Calu3 (cell line): Measurements from ENCODE around the gene BPIFB2. TPM values are rescaled to one million over a fixed set of nuclear protein-coding genes. Genes with fewer than 3 reads are reported as not detected.

Experiments
- BruUV-seq: library from RNA; stranded (reverse); fragments of 400-500 nt; replicated peaks from 2 replicates; lab custom pipeline; 2021; lab: Mats Ljungman, UMichigan
- CTCF ChIA-PET: fragments of 300-600 bp; sonication (Branson Sonifier 250); formaldehyde crosslinking; loops from one replicate; lab custom pipeline; 2022; ENCODE audit warnings: antibody characterized with exemption; lab: Charles Lee
- DNase-seq: peaks from one replicate; pipeline ENCODE4 v3.0.0; 2022
- H3K27ac Mint-ChIP-seq: one replicate; pipeline ENCODE4 v1.8.0; 2022; ENCODE audit warnings: mixed read lengths; ENCODE audit not compliant: unreplicated experiment
- H3K27me3 Mint-ChIP-seq: one replicate; pipeline ENCODE4 v1.8.0; 2022; ENCODE audit warnings: mixed read lengths; ENCODE audit not compliant: unreplicated experiment
- H3K36me3 Mint-ChIP-seq: one replicate; pipeline ENCODE4 v1.8.0; 2022; ENCODE audit warnings: mild to moderate bottlenecking, moderate library complexity, mixed read lengths; ENCODE audit not compliant: insufficient read depth, unreplicated experiment
- H3K4me1 Mint-ChIP-seq: one replicate; pipeline ENCODE4 v1.8.0; 2022; ENCODE audit warnings: mild to moderate bottlenecking, low read depth, mixed read lengths; ENCODE audit not compliant: unreplicated experiment
- H3K4me3 Mint-ChIP-seq: one replicate; pipeline ENCODE4 v1.8.0; 2022; ENCODE audit warnings: mild to moderate bottlenecking, low read depth, moderate library complexity, mixed read lengths; ENCODE audit not compliant: unreplicated experiment
- H3K9me3 Mint-ChIP-seq: one replicate; pipeline ENCODE4 v1.8.0; 2022; ENCODE audit warnings: low read depth, mixed read lengths; ENCODE audit not compliant: unreplicated experiment
- intact Hi-C: fragments of 100-400 bp; cut with micrococcal nuclease; formaldehyde crosslinking; loops from one replicate; pipeline ENCODE4 v1.10.0; 2022; ENCODE audit not compliant: unreplicated experiment
- total RNA-seq: library from RNA; stranded (reverse); gene quantifications from 2 replicates; pipeline ENCODE4 v1.2.3, GENCODE V29; 2022
- TF ChIP-seq, protein P1 (sequence below): fragments of 200-600 bp; IDR thresholded peaks from one replicate; pipeline ENCODE4 v1.8.0; 2022; ENCODE audit warnings: antibody characterized with exemption; ENCODE audit not compliant: unreplicated experiment

The BPIFB2 gene
- total RNA-seq, 1 experiment from 2014 or later = not detected

- intact Hi-C loops = no loop called here
These were observed 40.4 kb upstream of the BPIFB2 start for GRCh38 chr20:32966881-32967781.

DNA sequence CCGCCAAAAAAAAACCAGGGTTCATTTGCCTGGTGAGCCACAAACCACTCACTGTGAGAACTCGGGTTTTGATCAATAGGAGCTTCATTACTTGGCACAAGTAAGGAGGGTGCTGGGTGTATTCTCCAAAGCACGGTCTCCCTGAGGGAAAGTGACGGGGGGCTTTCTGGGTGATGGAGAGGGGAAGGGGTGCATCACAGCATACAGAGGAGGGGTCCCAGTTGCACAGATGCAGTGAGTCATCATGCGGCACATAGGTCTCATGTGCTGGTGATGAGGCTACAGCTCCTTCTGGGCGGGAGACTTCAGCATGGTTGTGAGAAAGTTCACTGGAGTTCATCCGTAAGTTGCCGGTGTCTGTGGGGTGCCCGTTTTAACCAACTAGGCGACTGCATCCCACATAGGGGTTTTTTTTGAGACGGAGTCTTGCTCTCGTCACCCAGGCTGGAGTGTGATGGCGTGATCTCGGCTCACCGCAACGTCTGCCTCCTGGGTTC lies 39.5 kb upstream of the BPIFB2 start:
- Mint-ChIP-seq H3K27me3 (peaks cover 59% of the 10 kb centered on the region), H3K9me3 (no peaks in the 10 kb centered on the region), H3K36me3 (no peaks in the 10 kb centered on the region), H3K27ac (no peak overlapping the region), H3K4me1 (no peaks in the 10 kb centered on the region), H3K4me3 (no peak overlapping the region)
- TF ChIP-seq, protein P1, sequence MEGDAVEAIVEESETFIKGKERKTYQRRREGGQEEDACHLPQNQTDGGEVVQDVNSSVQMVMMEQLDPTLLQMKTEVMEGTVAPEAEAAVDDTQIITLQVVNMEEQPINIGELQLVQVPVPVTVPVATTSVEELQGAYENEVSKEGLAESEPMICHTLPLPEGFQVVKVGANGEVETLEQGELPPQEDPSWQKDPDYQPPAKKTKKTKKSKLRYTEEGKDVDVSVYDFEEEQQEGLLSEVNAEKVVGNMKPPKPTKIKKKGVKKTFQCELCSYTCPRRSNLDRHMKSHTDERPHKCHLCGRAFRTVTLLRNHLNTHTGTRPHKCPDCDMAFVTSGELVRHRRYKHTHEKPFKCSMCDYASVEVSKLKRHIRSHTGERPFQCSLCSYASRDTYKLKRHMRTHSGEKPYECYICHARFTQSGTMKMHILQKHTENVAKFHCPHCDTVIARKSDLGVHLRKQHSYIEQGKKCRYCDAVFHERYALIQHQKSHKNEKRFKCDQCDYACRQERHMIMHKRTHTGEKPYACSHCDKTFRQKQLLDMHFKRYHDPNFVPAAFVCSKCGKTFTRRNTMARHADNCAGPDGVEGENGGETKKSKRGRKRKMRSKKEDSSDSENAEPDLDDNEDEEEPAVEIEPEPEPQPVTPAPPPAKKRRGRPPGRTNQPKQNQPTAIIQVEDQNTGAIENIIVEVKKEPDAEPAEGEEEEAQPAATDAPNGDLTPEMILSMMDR = no peak
- intact Hi-C loops = no loop called here
- no peak for DNase-seq
- CTCF ChIA-PET = interaction anchor here (1.0 kb wide), 1 partner anchor 99 kb away, joined by 3 read pairs; no protein-coding TSS in a partner anchor
- BruUV-seq = no TSS peak

More at GRCh38 chr20:32966881-32967781, 40.4 kb upstream of the BPIFB2 start:
- Mint-ChIP-seq H3K4me1 (no peaks in the 10 kb centered on the region), H3K36me3 (no peaks in the 10 kb centered on the region), H3K27ac (no peak overlapping the region), H3K27me3 (peaks cover 68% of the 10 kb centered on the region), H3K9me3 (no peaks in the 10 kb centered on the region), H3K4me3 (no peak overlapping the region)
- CTCF ChIA-PET = interaction anchor here (0.8 to 1.0 kb wide), 2 partner anchors 100 to 114 kb away, joined by 3 to 4 read pairs; no protein-coding TSS in a partner anchor
- TF ChIP-seq, protein P1 = no peak
- BruUV-seq = no TSS peak
- no peak for DNase-seq

GRCh38 chr20:32968478-32969241 lies 38.8 kb upstream of the BPIFB2 start:
- H3K4me3 Mint-ChIP-seq = no peak overlapping the region
- TF ChIP-seq, protein P1 = no peak
- H3K36me3 Mint-ChIP-seq = no peaks in the 10 kb centered on the region
- H3K27ac Mint-ChIP-seq = no peak overlapping the region
- CTCF ChIA-PET = interaction anchor here (1.0 kb wide), 1 partner anchor 98 kb away, joined by 3 read pairs; no protein-coding TSS in a partner anchor
- intact Hi-C loops = no loop called here
- H3K9me3 Mint-ChIP-seq = no peaks in the 10 kb centered on the region
- no TSS peak for BruUV-seq
- no peak for DNase-seq
- H3K4me1 Mint-ChIP-seq = no peaks in the 10 kb centered on the region
- H3K27me3 Mint-ChIP-seq = peaks cover 53% of the 10 kb centered on the region

DNA sequence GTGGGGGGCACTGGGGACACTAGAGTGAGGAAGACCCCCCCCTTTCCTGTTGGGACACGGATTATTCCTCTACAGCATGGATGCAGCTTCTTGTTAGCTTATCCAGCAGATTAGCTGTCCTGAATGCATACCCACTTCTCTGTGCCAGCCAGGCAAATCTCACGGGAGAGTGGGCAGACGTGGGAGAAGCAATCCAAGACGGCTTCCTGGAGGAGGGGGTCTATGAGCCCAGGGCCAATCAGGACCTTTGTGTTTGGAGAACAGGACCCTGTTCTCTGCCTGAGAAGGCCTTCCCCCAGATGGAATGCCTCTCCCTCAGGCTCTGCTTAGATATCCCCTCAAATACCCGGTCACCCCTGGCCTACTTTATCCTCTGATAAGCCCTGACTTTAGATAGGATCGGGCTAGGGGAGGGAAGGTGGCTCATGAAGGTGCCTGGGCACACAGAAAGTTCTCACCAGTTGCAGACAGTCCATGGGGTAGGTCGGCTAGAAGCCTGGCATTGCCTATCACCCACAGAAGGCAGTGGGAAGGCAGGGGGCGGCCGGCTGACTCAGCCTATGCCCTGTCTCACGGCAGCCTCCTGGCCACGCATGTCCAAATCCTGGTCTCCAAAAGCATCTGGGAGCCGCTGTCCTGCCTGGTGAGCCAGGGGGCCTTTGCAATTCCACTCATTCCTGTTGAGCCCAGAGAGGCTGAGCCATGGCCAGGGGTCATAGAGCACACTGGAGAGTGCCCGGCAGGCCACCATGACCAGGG lies 38.0 kb upstream of the BPIFB2 start:
- no peaks in the 10 kb centered on the region for H3K9me3 Mint-ChIP-seq
- no peak overlapping the region for H3K4me3 Mint-ChIP-seq
- no peaks in the 10 kb centered on the region for H3K36me3 Mint-ChIP-seq
- TF ChIP-seq, protein P1 = no peak
- intact Hi-C loops = no loop called here
- BruUV-seq = no TSS peak
- no peak for DNase-seq
- H3K27ac Mint-ChIP-seq = no peak overlapping the region
- CTCF ChIA-PET = no interaction called here
- peaks cover 49% of the 10 kb centered on the region for H3K27me3 Mint-ChIP-seq
- H3K4me1 Mint-ChIP-seq = no peaks in the 10 kb centered on the region
